IMR-90 (cell line): ENCODE results near the gene POLR3A. TPM values are rescaled to one million over a fixed set of nuclear protein-coding genes. Genes with fewer than 3 reads are reported as not detected.

ENCODE experiments used
- ATAC-seq: fragments of 200-7000 bp; cut with Tn5 transposase; 2 replicates; pipeline ENCODE4 v1.9.1; 2020; ENCODE audit warnings: low read depth, mild to moderate bottlenecking, moderate library complexity
- BruUV-seq: library from RNA; stranded (reverse); fragments of 400-500 nt; replicated peaks from 2 replicates; lab custom pipeline; 2021; lab: Mats Ljungman, UMichigan
- CTCF ChIA-PET: fragments of 300-600 bp; formaldehyde crosslinking; extraction: SDS; loops from one replicate; lab custom pipeline; 2021; ENCODE audit warnings: antibody characterized with exemption; lab: Yijun Ruan, JAX
- POLR2A ChIA-PET: fragments of 300-600 bp; sonication (Branson Sonifier 250); formaldehyde crosslinking; loops from one replicate; lab custom pipeline; 2022; ENCODE audit warnings: antibody characterized with exemption; ENCODE audit not compliant: unreplicated experiment; lab: Charles Lee
- DNase-seq: peaks from one replicate; pipeline ENCODE4 v3.0.0; 2013
- H2AFZ ChIP-seq: replicated peaks from 2 replicates; pipeline ENCODE3; 2013; ENCODE audit warnings: low read length, mild to moderate bottlenecking; ENCODE audit not compliant: poor library complexity
- H2AK5ac ChIP-seq: 2 replicates; pipeline ENCODE4 v1.6.1; 2013; ENCODE audit warnings: low read depth, low read length, inconsistent platforms
- H2AK9ac ChIP-seq: replicated peaks from 2 replicates; pipeline ENCODE3; 2013; ENCODE audit warnings: mild to moderate bottlenecking, low read depth, low read length, moderate library complexity; ENCODE audit not compliant: poor library complexity
- H2BK120ac ChIP-seq: 2 replicates; pipeline ENCODE4 v1.6.1; 2013; ENCODE audit warnings: low read depth, low read length, inconsistent platforms
- H2BK15ac ChIP-seq: 3 replicates; pipeline ENCODE4 v1.6.1; 2013; ENCODE audit warnings: low read depth, low read length, inconsistent platforms
- H2BK20ac ChIP-seq: 2 replicates; pipeline ENCODE4 v1.6.1; 2013; ENCODE audit warnings: low read depth, mild to moderate bottlenecking, inconsistent platforms, low read length, moderate library complexity
- H2BK5ac ChIP-seq: 2 replicates; pipeline ENCODE4 v1.6.1; 2013; ENCODE audit warnings: mild to moderate bottlenecking, low read depth, low read length, inconsistent platforms; ENCODE audit not compliant: poor library complexity, severe bottlenecking
- H3K14ac ChIP-seq: replicated peaks from 2 replicates; pipeline ENCODE4 v1.6.1; 2013; ENCODE audit warnings: low read depth, low read length, inconsistent platforms
- H3K18ac ChIP-seq: 2 replicates; pipeline ENCODE4 v1.6.1; 2013; ENCODE audit warnings: low read depth, low read length, control low read depth
- H3K23ac ChIP-seq: 2 replicates; pipeline ENCODE4 v1.6.1; 2013; ENCODE audit warnings: low read depth, low read length, inconsistent platforms
- H3K27ac ChIP-seq: 2 replicates; pipeline ENCODE4 v1.5.1; 2013; ENCODE audit warnings: mild to moderate bottlenecking, control low read depth, low read length; ENCODE audit not compliant: insufficient read depth
- H3K27me3 ChIP-seq: 2 replicates; pipeline ENCODE4 v1.6.1; 2013; ENCODE audit warnings: low read length; ENCODE audit not compliant: control insufficient read depth, insufficient read depth
- H3K36me3 ChIP-seq: 2 replicates; pipeline ENCODE4 v1.6.1; 2013; ENCODE audit warnings: low read length, mixed read lengths; ENCODE audit not compliant: control insufficient read depth, insufficient read depth
- H3K4ac ChIP-seq: 2 replicates; pipeline ENCODE4 v1.6.1; 2013; ENCODE audit warnings: low read depth, low read length, inconsistent platforms
- H3K4me1 ChIP-seq: 2 replicates; pipeline ENCODE4 v1.6.1; 2013; ENCODE audit warnings: low read length, mixed read lengths; ENCODE audit not compliant: control insufficient read depth, insufficient read depth
- H3K4me2 ChIP-seq: 2 replicates; pipeline ENCODE4 v1.6.1; 2013; ENCODE audit warnings: low read depth, mild to moderate bottlenecking, control low read depth, low read length, moderate library complexity
- H3K4me3 ChIP-seq: 2 replicates; pipeline ENCODE4 v1.5.1; 2013; ENCODE audit warnings: low read depth, mild to moderate bottlenecking, control low read depth, low read length, moderate library complexity; ENCODE audit not compliant: insufficient read depth
- H3K56ac ChIP-seq: 2 replicates; pipeline ENCODE4 v1.6.1; 2013; ENCODE audit warnings: low read length, inconsistent platforms; ENCODE audit not compliant: insufficient read depth; ENCODE audit errors: extremely low read depth
- H3K79me1 ChIP-seq, 2 experiments: 2 replicates each; pipeline ENCODE4 v1.6.1; 2013; ENCODE audit warnings: low read length in 2 of 2, inconsistent platforms in 1 of 2, low read depth in 1 of 2
- H3K9ac ChIP-seq: 2 replicates; pipeline ENCODE4 v1.6.1; 2013; ENCODE audit warnings: low read depth, low read length, control low read depth
- H3K9me1 ChIP-seq: 2 replicates; pipeline ENCODE4 v1.6.1; 2013; ENCODE audit warnings: low read length, inconsistent platforms; ENCODE audit not compliant: insufficient read depth
- H3K9me3 ChIP-seq: 2 replicates; pipeline ENCODE4 v1.6.1; 2013; ENCODE audit warnings: low read length; ENCODE audit not compliant: control insufficient read depth, insufficient read depth
- H4K20me1 ChIP-seq: 2 replicates; pipeline ENCODE4 v1.6.1; 2013; ENCODE audit warnings: low read length, inconsistent platforms; ENCODE audit not compliant: insufficient read depth
- H4K5ac ChIP-seq: 2 replicates; pipeline ENCODE4 v1.6.1; 2013; ENCODE audit warnings: mild to moderate bottlenecking, low read depth, low read length, control low read depth
- H4K8ac ChIP-seq, 2 experiments: 2 replicates each; pipeline ENCODE4 v1.6.1; 2013; ENCODE audit warnings: low read depth in 2 of 2, low read length in 2 of 2, control low read depth in 1 of 2, inconsistent platforms in 1 of 2
- H4K91ac ChIP-seq: 2 replicates; pipeline ENCODE4 v1.6.1; 2013; ENCODE audit warnings: low read depth, low read length, inconsistent platforms; ENCODE audit not compliant: insufficient read depth
- BHLHE40 ChIP-seq: fragments of 150-350 bp; IDR thresholded peaks from 2 replicates; pipeline ENCODE4 v1.6.1; 2016; ENCODE audit warnings: mild to moderate bottlenecking, low read depth, low read length
- CHD1 ChIP-seq: IDR thresholded peaks from 2 replicates; pipeline ENCODE4 v1.6.1; 2012; ENCODE audit warnings: low read depth, low read length, improper control_type of control experiment
- WGBS, 2 experiments: methylation state at CpG; one replicate each; pipeline versions ENCODE4 v1.1.5 to v1.1.7; 2013; ENCODE audit warnings: missing lambda C conversion rate in 2 of 2; ENCODE audit not compliant: insufficient read length in 1 of 2; ENCODE audit errors: extremely low coverage in 2 of 2; 5-methylcytosine and 5-hydroxymethylcytosine counted together
- dilution Hi-C: fragments of 300-500 bp; cut with HindIII; formaldehyde crosslinking; loops from one replicate; pipeline ENCODE4 v1.14.3; 2018; ENCODE audit warnings: low sequenced_read_pairs; ENCODE audit not compliant: unreplicated experiment
- in situ Hi-C: fragments of 300-500 bp; cut with MboI; formaldehyde crosslinking; loops from 3 replicates; pipeline ENCODE4 v1.14.3; 2019; ENCODE audit warnings: low sequenced_read_pairs, inconsistent platforms, mixed read lengths
- intact Hi-C: fragments of 100-400 bp; cut with micrococcal nuclease; formaldehyde crosslinking; loops from 2 replicates; pipeline ENCODE4 v1.10.0; 2022
- polyA plus RNA-seq, 3 experiments: library from polyadenylated mRNA; depleted of rRNA; stranded (reverse); fragments of >200 nt; gene quantifications; 2 replicates each; pipeline ENCODE4 v1.2.3, GENCODE V29; 2012; ENCODE audit warnings: low replicate concordance in 1 of 3
- total RNA-seq: library from RNA; depleted of rRNA; stranded (reverse); fragments of >200 nt; gene quantifications from 2 replicates; pipeline ENCODE4 v1.2.3, GENCODE V29; 2012

Gene POLR3A
- total and polyA plus RNA-seq, 2 of the 4 experiments (the other 2 are of a cell fraction), result 11.9 to 24.4 TPM

DNA sequence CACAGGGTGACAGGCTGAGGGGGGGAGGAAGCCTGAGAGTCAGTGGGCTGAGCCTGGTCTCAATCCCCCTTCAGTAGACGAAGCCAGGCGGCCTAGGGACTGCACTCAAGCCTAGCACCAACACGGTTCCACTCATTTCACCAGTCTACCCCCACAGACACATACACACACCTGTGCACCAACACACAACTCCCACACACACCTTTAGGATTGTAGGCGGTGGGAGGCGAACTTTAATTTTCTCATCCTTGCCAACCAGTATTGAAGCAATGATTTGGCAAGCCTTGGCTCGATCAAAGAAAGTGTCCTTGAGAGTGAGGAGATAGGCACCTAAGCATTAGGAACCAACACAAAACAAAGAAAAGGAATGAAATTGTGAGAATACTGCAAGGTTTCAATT, 19.7 kb downstream of the POLR3A start:
- H3K4ac ChIP-seq, result no peak overlapping the region
- H3K9me3 ChIP-seq, result no peaks in the 10 kb centered on the region
- peaks cover 52% of the 10 kb centered on the region for H3K36me3 ChIP-seq
- ChIA-PET POLR2A (no interaction called here), CTCF (interaction anchor here (0.6 kb wide), 1 partner anchor 7 kb away, joined by 4 read pairs; no protein-coding TSS in a partner anchor)
- ATAC-seq (no peak), DNase-seq (no peak)
- no peak overlapping the region for H2AFZ ChIP-seq
- 0 out of 2 replicates have a peak, but pooled peaks cover 3% of the 10 kb centered on the region for H3K9me1 ChIP-seq
- H2BK15ac ChIP-seq, result no peak overlapping the region
- no peak overlapping the region for H3K23ac ChIP-seq
- intact Hi-C loops (no loop called here), dilution Hi-C loops (no loop called here), in situ Hi-C loops (no loop called here)
- H3K18ac ChIP-seq, result no peak overlapping the region
- H3K4me3 ChIP-seq, result no peak overlapping the region
- H4K91ac ChIP-seq, result no peak overlapping the region
- H4K20me1 ChIP-seq, result no peaks in the 10 kb centered on the region
- no peak overlapping the region for H2BK120ac ChIP-seq
- H2AK5ac ChIP-seq, result no peak overlapping the region
- BruUV-seq, result no TSS peak
- H4K8ac ChIP-seq, result no peak overlapping the region
- H2BK5ac ChIP-seq, result no peak overlapping the region
- no peak overlapping the region for H2BK20ac ChIP-seq
- no peak overlapping the region for H3K56ac ChIP-seq
- no peak overlapping the region for H3K4me2 ChIP-seq
- H3K14ac ChIP-seq, result no peak overlapping the region
- WGBS, 2 experiments, result no CpG with 5 or more reads among the region's 6 CpGs
- H3K9ac ChIP-seq, result no peak overlapping the region
- peaks cover 0 to 11% of the 10 kb centered on the region in 2 experiments; a peak in 2 of 4 replicates for H3K79me1 ChIP-seq
- TF ChIP-seq CHD1 (no peak), BHLHE40 (no peak)
- H3K27ac ChIP-seq, result no peak overlapping the region
- H3K4me1 ChIP-seq, result no peaks in the 10 kb centered on the region
- H3K27me3 ChIP-seq, result no peaks in the 10 kb centered on the region
- no peak overlapping the region for H2AK9ac ChIP-seq
- H4K5ac ChIP-seq, result no peak overlapping the region
